SK-N-SH (cell line): ENCODE results near the gene TANC1. TPM values are rescaled to one million over a fixed set of nuclear protein-coding genes. Genes with fewer than 3 reads are reported as not detected.

Experiments
- CTCF ChIA-PET: fragments of 300-600, 350-600 bp; formaldehyde crosslinking; extraction: SDS; loops from one replicate; lab custom pipeline; 2021; lab: Yijun Ruan, JAX
- POLR2A ChIA-PET: fragments of 350-600 bp; sonication (Branson Sonifier 250); formaldehyde crosslinking; extraction: SDS; loops from one replicate; lab custom pipeline; 2020; ENCODE audit warnings: antibody characterized with exemption, inconsistent platforms; lab: Yijun Ruan, JAX
- DNase-seq: peaks from one replicate; pipeline ENCODE4 v3.0.0; 2012
- H2AFZ ChIP-seq: fragments of 200-600 bp; sonication (generic); 2 replicates; pipeline ENCODE4 v1.8.1; 2016; ENCODE audit warnings: antibody characterized with exemption, mild to moderate bottlenecking, low read depth
- H3F3A ChIP-seq: fragments of 200-600 bp; sonication (generic); replicated peaks from 2 replicates; pipeline ENCODE3; 2016; ENCODE audit warnings: antibody characterized with exemption, mild to moderate bottlenecking; ENCODE audit not compliant: insufficient read depth
- H3K27ac ChIP-seq, 2 experiments: fragments of 200-500 bp in 1 of 2; fragments of 200-600 bp in 1 of 2; sonication (Bioruptor generic) in 1 of 2; sonication (generic), shearing (Covaris generic) in 1 of 2; 2 replicates each; pipeline versions ENCODE4 v1.5.1 to v1.6.1; 2014 to 2016; ENCODE audit warnings: low read depth in 2 of 2, inconsistent platforms in 1 of 2, low read length in 1 of 2, mild to moderate bottlenecking in 1 of 2, mixed read lengths in 1 of 2
- H3K27me3 ChIP-seq: fragments of 200-600 bp; sonication (generic), shearing (Covaris generic); 2 replicates; pipeline ENCODE4 v1.6.1; 2016; ENCODE audit warnings: mixed run types; ENCODE audit not compliant: insufficient read depth
- H3K36me3 ChIP-seq, 2 experiments: fragments of 200-500 bp in 1 of 2; fragments of 200-600 bp in 1 of 2; sonication (Bioruptor generic) in 1 of 2; sonication (generic) in 1 of 2; replicated peaks in 1 of 2; 2 replicates each; pipeline versions ENCODE3 to v1.5.1; 2014 to 2016; ENCODE audit warnings: low read length in 1 of 2, mild to moderate bottlenecking in 1 of 2; ENCODE audit not compliant: insufficient read depth in 2 of 2, control insufficient read depth in 1 of 2
- H3K4me1 ChIP-seq, 2 experiments: fragments of 200-500 bp in 1 of 2; fragments of 200-600 bp in 1 of 2; sonication (Bioruptor generic) in 1 of 2; sonication (generic), shearing (Covaris generic) in 1 of 2; 2 replicates each; pipeline versions ENCODE4 v1.5.1 to v1.6.1; 2014 to 2016; ENCODE audit warnings: low read depth in 1 of 2, low read length in 1 of 2, mixed run types in 1 of 2; ENCODE audit not compliant: insufficient read depth in 2 of 2, control insufficient read depth in 1 of 2
- H3K4me2 ChIP-seq: fragments of 200-600 bp; sonication (generic), shearing (Covaris generic); 2 replicates; pipeline ENCODE4 v1.6.1; 2017; ENCODE audit warnings: mixed run types
- H3K4me3 ChIP-seq, 2 experiments: fragments of 200-500 bp in 1 of 2; fragments of 200-600 bp in 1 of 2; sonication (Bioruptor generic) in 1 of 2; sonication (generic), shearing (Covaris generic) in 1 of 2; 2 replicates each; pipeline versions ENCODE4 v1.5.1 to v1.8.1; 2014 to 2016; ENCODE audit warnings: low read depth in 2 of 2, inconsistent platforms in 1 of 2, low read length in 1 of 2, mild to moderate bottlenecking in 1 of 2, mixed read lengths in 1 of 2, moderate library complexity in 1 of 2
- H3K79me2 ChIP-seq: fragments of 200-600 bp; sonication (generic); 2 replicates; pipeline ENCODE4 v1.8.1; 2017; ENCODE audit warnings: mild to moderate bottlenecking; ENCODE audit not compliant: insufficient read depth
- H3K9ac ChIP-seq: fragments of 200-600 bp; sonication (generic); 2 replicates; pipeline ENCODE4 v1.6.1; 2017; ENCODE audit warnings: mixed run types
- H3K9me2 ChIP-seq: fragments of 200-600 bp; sonication (generic); 2 replicates; pipeline ENCODE4 v1.6.1; 2017; ENCODE audit warnings: mixed run types
- H3K9me3 ChIP-seq: fragments of 200-600 bp; sonication (generic); 2 replicates; pipeline ENCODE4 v1.6.1; 2017; ENCODE audit warnings: mixed run types, mild to moderate bottlenecking, moderate library complexity
- H4K20me1 ChIP-seq: fragments of 200-600 bp; sonication (generic); 2 replicates; pipeline ENCODE4 v1.6.1; 2017; ENCODE audit warnings: mild to moderate bottlenecking, mixed run types; ENCODE audit not compliant: insufficient read depth
- CTCF ChIP-seq: fragments of 200-600 bp; sonication (generic); IDR thresholded peaks from 2 replicates; pipeline ENCODE4 v1.6.1; 2017; ENCODE audit warnings: antibody characterized with exemption, mild to moderate bottlenecking, moderate library complexity
- EP300 ChIP-seq, 2 experiments: IDR thresholded peaks; 2 replicates each; pipeline versions ENCODE4 v1.4.0 to v1.6.1; 2012; ENCODE audit warnings: borderline replicate concordance in 1 of 2, low read depth in 1 of 2, low read length in 1 of 2
- EZH2phosphoT487 ChIP-seq: fragments of 200-600 bp; sonication (generic); IDR thresholded peaks from 2 replicates; pipeline ENCODE4 v1.6.1; 2017; ENCODE audit warnings: low read depth, mixed run types, mild to moderate bottlenecking, antibody characterized with exemption, moderate library complexity, borderline replicate concordance
- FOSL2 ChIP-seq: IDR thresholded peaks from 2 replicates; pipeline ENCODE4 v1.4.0; 2012; ENCODE audit warnings: low read depth, mild to moderate bottlenecking, moderate library complexity, borderline replicate concordance
- FOXM1 ChIP-seq: IDR thresholded peaks from 2 replicates; pipeline ENCODE4 v1.4.0; 2012; ENCODE audit warnings: low read depth, mild to moderate bottlenecking
- GATA2 ChIP-seq: sonication (generic); formaldehyde crosslinking; IDR thresholded peaks from 2 replicates; pipeline ENCODE4 v1.5.0; 2020; ENCODE audit warnings: mild to moderate bottlenecking, missing genetic modification reagents
- IRF3 ChIP-seq: fragments of 150-350 bp; IDR thresholded peaks from 2 replicates; pipeline ENCODE4 v1.6.1; 2016; ENCODE audit warnings: mild to moderate bottlenecking, low read depth, low read length
- JUND ChIP-seq: IDR thresholded peaks from 2 replicates; pipeline ENCODE4 v1.4.0; 2012
- MEF2A ChIP-seq: IDR thresholded peaks from 2 replicates; pipeline ENCODE4 v1.4.0; 2012; ENCODE audit warnings: low read depth, borderline replicate concordance
- MXI1 ChIP-seq: IDR thresholded peaks from 2 replicates; pipeline ENCODE4 v1.6.1; 2012; ENCODE audit warnings: mild to moderate bottlenecking, low read depth, low read length, improper control_type of control experiment
- NFIC ChIP-seq: IDR thresholded peaks from 2 replicates; pipeline ENCODE4 v1.4.0; 2012; ENCODE audit warnings: borderline replicate concordance
- PBX3 ChIP-seq: IDR thresholded peaks from 2 replicates; pipeline ENCODE4; 2012
- POLR2AphosphoS5 ChIP-seq: IDR thresholded peaks from 2 replicates; pipeline ENCODE4 v1.6.1; 2012; ENCODE audit warnings: low read depth, low read length
- REST ChIP-seq: IDR thresholded peaks from 2 replicates; pipeline ENCODE4 v1.6.1; 2012; ENCODE audit warnings: mild to moderate bottlenecking, low read depth, low read length, moderate library complexity
- RFX5 ChIP-seq: IDR thresholded peaks from 2 replicates; pipeline ENCODE4 v1.6.1; 2012; ENCODE audit warnings: mild to moderate bottlenecking, improper control_type of control experiment, low read length
- RXRA ChIP-seq: IDR thresholded peaks from 2 replicates; pipeline ENCODE4 v1.4.0; 2012; ENCODE audit warnings: low read depth, mild to moderate bottlenecking, borderline replicate concordance
- SIN3A ChIP-seq: IDR thresholded peaks from 2 replicates; pipeline ENCODE4 v1.6.1; 2012; ENCODE audit warnings: low read depth, mild to moderate bottlenecking, low read length, moderate library complexity, borderline replicate concordance
- SMC3 ChIP-seq: IDR thresholded peaks from 2 replicates; pipeline ENCODE4 v1.6.1; 2012; ENCODE audit warnings: low read depth, low read length, improper control_type of control experiment
- TAF1 ChIP-seq: IDR thresholded peaks from 2 replicates; pipeline ENCODE4 v1.6.1; 2012; ENCODE audit warnings: low read depth, mild to moderate bottlenecking, low read length, moderate library complexity, borderline replicate concordance
- TCF12 ChIP-seq: IDR thresholded peaks from 2 replicates; pipeline ENCODE4 v1.4.0; 2012
- YY1 ChIP-seq: IDR thresholded peaks from 2 replicates; pipeline ENCODE4 v1.4.0; 2012; ENCODE audit warnings: low read depth, mild to moderate bottlenecking
- WGBS: methylation state at CpG from one replicate; pipeline ENCODE4 v1.1.6; 2017; ENCODE audit warnings: low lambda C conversion rate; 5-methylcytosine and 5-hydroxymethylcytosine counted together
- polyA plus RNA-seq, 3 experiments: library from polyadenylated mRNA; depleted of rRNA; stranded (reverse); fragments of >200 nt; gene quantifications; 2 replicates each; pipeline ENCODE4 v1.2.3, GENCODE V29; 2012
- TF ChIP-seq, protein P1 (sequence below): IDR thresholded peaks from 2 replicates; pipeline ENCODE4 v1.4.0; 2012; ENCODE audit warnings: low read depth
- TF ChIP-seq, protein P2 (sequence below): IDR thresholded peaks from 2 replicates; pipeline ENCODE4 v1.4.0; 2012; ENCODE audit warnings: low read depth, borderline replicate concordance

The TANC1 gene
- polyA plus RNA-seq (2012; rRNA removed), result 19.2 and 23.8 TPM in 2 replicates
- polyA plus RNA-seq (2012; cell fraction: cytosol; rRNA removed), result 11.4 and 13.0 TPM in 2 replicates
- polyA plus RNA-seq (2012; cell fraction: nucleus; rRNA removed), result 58.0 and 76.7 TPM in 2 replicates

DNA sequence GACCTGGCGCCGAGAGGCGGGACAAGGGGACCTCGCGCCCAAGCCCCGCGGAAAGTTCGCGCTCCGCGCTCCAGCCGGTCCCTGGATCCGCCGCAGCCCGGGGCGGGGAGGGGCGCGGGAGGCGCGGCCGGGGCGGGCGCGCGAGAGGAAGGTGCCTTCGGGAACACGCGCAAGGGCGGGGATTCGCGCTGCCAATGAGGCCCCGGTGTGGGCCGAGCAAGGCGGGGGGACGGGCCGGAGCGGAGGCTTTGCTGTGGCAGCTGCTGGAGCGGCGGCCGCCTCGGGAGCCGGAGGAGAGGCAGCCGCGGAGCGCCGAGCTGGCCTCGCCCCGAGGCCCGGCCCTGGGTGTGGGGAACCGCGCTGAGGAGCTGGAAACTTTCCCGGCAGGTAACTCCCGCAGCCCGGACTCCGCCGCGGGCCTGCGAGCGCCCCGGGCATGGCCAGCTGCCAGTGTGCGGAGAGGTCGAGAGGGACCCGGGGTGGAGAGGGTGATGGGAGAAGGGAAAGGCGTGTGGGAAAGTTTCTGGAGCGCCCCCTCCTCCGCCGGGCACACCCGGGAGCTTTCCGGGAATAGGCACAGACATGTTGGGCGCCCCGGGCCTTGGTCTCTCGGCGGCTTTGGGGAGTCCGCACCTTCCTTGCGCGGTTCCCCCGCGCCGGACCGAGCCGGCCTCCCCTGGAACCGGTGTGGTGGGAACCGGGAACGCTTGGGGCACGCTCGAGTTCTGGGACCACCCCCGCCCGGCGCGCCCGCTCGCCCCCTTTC, at the start of gene TANC1:
TANC1 (plus strand) TSS at position 245 of the 766 bp plus-strand sequence. CDS start 97,271 bp downstream, outside the sequence.
- peak; percentile 95 for DNase-seq
- POLR2A ChIA-PET, result interaction anchor here (0.7 to 2.8 kb wide), 12 partner anchors 9 to 212 kb away, joined by 3 to 9 read pairs (median 5); no protein-coding TSS in a partner anchor
- peak within 1 kb of the TSS; percentile 90 for H3K9ac ChIP-seq
- H3K27ac ChIP-seq, result peak within 1 kb of the TSS; percentile 97 to 99
- peaks cover 0 to 2% of the 10 kb centered on the region in 2 experiments for H3K36me3 ChIP-seq
- CTCF ChIA-PET, result interaction anchor here (0.6 to 3.4 kb wide), 7 partner anchors 9 to 151 kb away, joined by 3 to 23 read pairs (median 4); no protein-coding TSS in a partner anchor
- peaks cover 19% of the 10 kb centered on the region for H3F3A ChIP-seq
- peaks cover 11 to 49% of the 10 kb centered on the region in 2 experiments; a peak in 2 of 4 replicates for H3K4me1 ChIP-seq
- peak within 1 kb of the TSS; percentile 85 to 96 for H3K4me3 ChIP-seq
- H3K27me3 ChIP-seq, result no peaks in the 10 kb centered on the region
- no peaks in the 10 kb centered on the region for H3K9me2 ChIP-seq
- H3K4me2 ChIP-seq, result peak within 1 kb of the TSS; percentile 91
- H3K79me2 ChIP-seq, result peaks cover 51% of the 10 kb centered on the region
- 5% methylated on average over 8 of the region's 92 CpGs for WGBS
- H3K9me3 ChIP-seq, result no peaks in the 10 kb centered on the region
- peak within 1 kb of the TSS; percentile 84 for H2AFZ ChIP-seq
- peaks cover 32% of the 10 kb centered on the region for H4K20me1 ChIP-seq
- TF ChIP-seq SIN3A, result peak; percentile 42; the same call in 1 of the 2 replicates
- TF ChIP-seq, protein P1, sequence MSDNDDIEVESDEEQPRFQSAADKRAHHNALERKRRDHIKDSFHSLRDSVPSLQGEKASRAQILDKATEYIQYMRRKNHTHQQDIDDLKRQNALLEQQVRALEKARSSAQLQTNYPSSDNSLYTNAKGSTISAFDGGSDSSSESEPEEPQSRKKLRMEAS, result peak; percentile 41; the same call in 1 of the 2 replicates
- TF ChIP-seq EZH2phosphoT487, result no peak
- TF ChIP-seq JUND, result no peak
- TF ChIP-seq GATA2 (CRISPR knock-in tag), result no peak
- no peak for TF ChIP-seq NFIC
- TF ChIP-seq SMC3, result no peak
- TF ChIP-seq MEF2A, result no peak
- TF ChIP-seq RXRA, result no peak
- peak in 1 of 2 experiments; percentile 13; a peak in 1 of 4 replicates for TF ChIP-seq EP300 (IDR thresholded peaks at IDR 0.05; ENCODE audit: borderline replicate concordance in 1 of 2, low read depth in 1 of 2, low read length in 1 of 2)
- TF ChIP-seq FOXM1, result no peak
- TF ChIP-seq TAF1, result peak; percentile 94
- TF ChIP-seq TCF12, result no peak; the same call in 1 of the 2 replicates
- no peak for TF ChIP-seq PBX3
- peak; percentile 78; the same call in 1 of the 2 replicates for TF ChIP-seq MXI1
- TF ChIP-seq POLR2AphosphoS5, result peak; percentile 84
- peak; percentile 45; the same call in 1 of the 2 replicates for TF ChIP-seq YY1
- TF ChIP-seq RFX5, result no peak; the same call in 1 of the 2 replicates
- TF ChIP-seq, protein P2, sequence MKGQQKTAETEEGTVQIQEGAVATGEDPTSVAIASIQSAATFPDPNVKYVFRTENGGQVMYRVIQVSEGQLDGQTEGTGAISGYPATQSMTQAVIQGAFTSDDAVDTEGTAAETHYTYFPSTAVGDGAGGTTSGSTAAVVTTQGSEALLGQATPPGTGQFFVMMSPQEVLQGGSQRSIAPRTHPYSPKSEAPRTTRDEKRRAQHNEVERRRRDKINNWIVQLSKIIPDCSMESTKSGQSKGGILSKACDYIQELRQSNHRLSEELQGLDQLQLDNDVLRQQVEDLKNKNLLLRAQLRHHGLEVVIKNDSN, result no peak; the same call in 1 of the 2 replicates
- TF ChIP-seq FOSL2, result no peak
- no peak; the same call in 1 of the 2 replicates for TF ChIP-seq CTCF
- no peak for TF ChIP-seq IRF3
- TF ChIP-seq REST, result no peak; the same call in 1 of the 2 replicates
